CD8-positive, alpha-beta memory T cell (primary cell): ENCODE data around the gene MC3R. TPM values are rescaled to one million over a fixed set of nuclear protein-coding genes. Genes with fewer than 3 reads are reported as not detected.

Experiments used
- CTCF ChIA-PET: fragments of 350-600 bp; sonication (Branson Sonifier 250); formaldehyde crosslinking; loops from one replicate; lab custom pipeline; 2021; ENCODE audit warnings: antibody characterized with exemption; lab: Charles Lee
- POLR2A ChIA-PET: fragments of 350-600 bp; sonication (Branson Sonifier 250); formaldehyde crosslinking; loops from one replicate; lab custom pipeline; 2021; ENCODE audit warnings: antibody characterized with exemption; lab: Charles Lee
- DNase-seq, 5 donors: peaks; one replicate each; pipeline versions ENCODE4 v3.0.0 to v3.0.0-alpha.2; 2020 to 2022; ENCODE audit warnings: mixed read lengths in 1 of 5
- H3K27ac ChIP-seq: one replicate; pipeline ENCODE4 v1.7.0; 2013; ENCODE audit warnings: low read depth, mild to moderate bottlenecking, low read length, moderate library complexity
- H3K27me3 ChIP-seq: 2 replicates; pipeline ENCODE4 v1.7.0; 2013; ENCODE audit warnings: low read length, mild to moderate bottlenecking; ENCODE audit not compliant: insufficient read depth, poor library complexity, severe bottlenecking
- H3K36me3 ChIP-seq: 2 replicates; pipeline ENCODE4 v1.7.0; 2013; ENCODE audit warnings: mild to moderate bottlenecking, low read length, moderate library complexity; ENCODE audit not compliant: insufficient read depth
- H3K4me1 ChIP-seq: 2 replicates; pipeline ENCODE4 v1.7.0; 2013; ENCODE audit warnings: mild to moderate bottlenecking, low read length, moderate library complexity; ENCODE audit not compliant: insufficient read depth
- H3K4me3 ChIP-seq: 2 replicates; pipeline ENCODE4 v1.7.0; 2013; ENCODE audit warnings: mild to moderate bottlenecking, low read length
- H3K9me3 ChIP-seq: 2 replicates; pipeline ENCODE4 v1.7.0; 2013; ENCODE audit warnings: mild to moderate bottlenecking, low read length
- H3K27ac Mint-ChIP-seq, 8 donors: one replicate each; pipeline ENCODE4 v1.8.0; 2020 to 2021; ENCODE audit warnings: mixed read lengths in 8 of 8, mild to moderate bottlenecking in 6 of 8, inconsistent platforms in 3 of 8, moderate library complexity in 3 of 8
- H3K27me3 Mint-ChIP-seq, 2 donors: one replicate each; pipeline ENCODE4 v1.8.0; 2020 to 2021; ENCODE audit warnings: mixed read lengths in 2 of 2, mild to moderate bottlenecking in 1 of 2, moderate library complexity in 1 of 2
- H3K36me3 Mint-ChIP-seq, 3 donors: one replicate each; pipeline ENCODE4 v1.8.0; 2020 to 2021; ENCODE audit warnings: mixed read lengths in 3 of 3, inconsistent platforms in 1 of 3, mild to moderate bottlenecking in 1 of 3
- H3K4me1 Mint-ChIP-seq, 3 donors: one replicate each; pipeline ENCODE4 v1.8.0; 2020 to 2021; ENCODE audit warnings: mixed read lengths in 3 of 3, inconsistent platforms in 1 of 3, mild to moderate bottlenecking in 1 of 3
- H3K4me3 Mint-ChIP-seq, 7 donors: one replicate each; pipeline ENCODE4 v1.8.0; 2020 to 2021; ENCODE audit warnings: mixed read lengths in 7 of 7, mild to moderate bottlenecking in 6 of 7, moderate library complexity in 4 of 7, inconsistent platforms in 2 of 7
- H3K9me3 Mint-ChIP-seq, 5 donors: one replicate each; pipeline ENCODE4 v1.8.0; 2020 to 2022; ENCODE audit warnings: mixed read lengths in 5 of 5, mild to moderate bottlenecking in 3 of 5, moderate library complexity in 2 of 5, inconsistent platforms in 1 of 5
- polyA plus RNA-seq: library from polyadenylated mRNA; unstranded; fragments of 300-500 nt; fragmentation: Illumina TruSeq; gene quantifications from one replicate; pipeline ENCODE4 v1.2.3, GENCODE V29; 2021
- total RNA-seq, 2 experiments: library from RNA; stranded (reverse); gene quantifications; one replicate each; pipeline ENCODE4 v1.2.3, GENCODE V29; 2021

The MC3R gene
- total and polyA plus RNA-seq, 3 experiments from 2014 or later: not detected

- no peaks in the 10 kb centered on the region for H3K36me3 Mint-ChIP-seq
- H3K4me3 Mint-ChIP-seq: no peak overlapping the region
- ChIA-PET CTCF (no interaction called here), POLR2A (no interaction called here)
- Histone ChIP-seq H3K4me3 (no peak overlapping the region), H3K27me3 (no peaks in the 10 kb centered on the region), H3K36me3 (no peaks in the 10 kb centered on the region), H3K27ac (no peak overlapping the region), H3K9me3 (no peaks in the 10 kb centered on the region), H3K4me1 (no peaks in the 10 kb centered on the region)
- no peak for DNase-seq
- H3K27ac Mint-ChIP-seq: no peak overlapping the region
- no peaks in the 10 kb centered on the region for H3K4me1 Mint-ChIP-seq
- H3K9me3 Mint-ChIP-seq: no peaks in the 10 kb centered on the region
- H3K27me3 Mint-ChIP-seq: peaks cover 4 to 23% of the 10 kb centered on the region in 2 donors
These were observed 9.1 kb downstream of the MC3R start for GRCh38 chr20:56257604-56258003.

- Histone ChIP-seq H3K27me3 (no peaks in the 10 kb centered on the region), H3K9me3 (no peaks in the 10 kb centered on the region), H3K36me3 (no peaks in the 10 kb centered on the region), H3K4me1 (no peaks in the 10 kb centered on the region), H3K27ac (no peak overlapping the region), H3K4me3 (no peak overlapping the region)
- H3K9me3 Mint-ChIP-seq: no peaks in the 10 kb centered on the region
- no peak for DNase-seq
- POLR2A ChIA-PET: no interaction called here
- H3K4me1 Mint-ChIP-seq: no peaks in the 10 kb centered on the region
- no peaks in the 10 kb centered on the region for H3K36me3 Mint-ChIP-seq
- CTCF ChIA-PET: no interaction called here
- no peak overlapping the region for H3K4me3 Mint-ChIP-seq
- peaks cover 6 to 25% of the 10 kb centered on the region in 2 donors for H3K27me3 Mint-ChIP-seq
- H3K27ac Mint-ChIP-seq: no peak overlapping the region
These were observed 11.4 kb downstream of the MC3R start for GRCh38 chr20:56259948-56260347.

GRCh38 chr20:56268536-56268935 lies 20.0 kb downstream of the MC3R start:
- Mint-ChIP-seq H3K27me3 (peaks cover 5 to 17% of the 10 kb centered on the region in 2 donors), H3K9me3 (peaks cover 0 to 2% (median 0%) of the 10 kb centered on the region in 5 donors), H3K4me3 (no peak overlapping the region), H3K4me1 (no peaks in the 10 kb centered on the region), H3K27ac (no peak overlapping the region), H3K36me3 (no peaks in the 10 kb centered on the region)
- Histone ChIP-seq H3K4me1 (no peaks in the 10 kb centered on the region), H3K9me3 (no peaks in the 10 kb centered on the region), H3K27ac (no peak overlapping the region), H3K27me3 (no peaks in the 10 kb centered on the region), H3K36me3 (no peaks in the 10 kb centered on the region), H3K4me3 (no peak overlapping the region)
- no peak for DNase-seq
- ChIA-PET CTCF (no interaction called here), POLR2A (no interaction called here)

GRCh38 chr20:56271974-56272373 lies 23.4 kb downstream of the MC3R start:
- Histone ChIP-seq H3K27me3 (no peaks in the 10 kb centered on the region), H3K36me3 (no peaks in the 10 kb centered on the region), H3K9me3 (no peaks in the 10 kb centered on the region), H3K4me3 (no peak overlapping the region), H3K27ac (no peak overlapping the region), H3K4me1 (no peaks in the 10 kb centered on the region)
- H3K4me3 Mint-ChIP-seq: no peak overlapping the region
- H3K4me1 Mint-ChIP-seq: no peaks in the 10 kb centered on the region
- CTCF ChIA-PET: no interaction called here
- no peaks in the 10 kb centered on the region for H3K36me3 Mint-ChIP-seq
- POLR2A ChIA-PET: no interaction called here
- H3K27me3 Mint-ChIP-seq: peaks cover 5 to 18% of the 10 kb centered on the region in 2 donors
- no peak for DNase-seq
- peaks cover 0 to 2% (median 0%) of the 10 kb centered on the region in 5 donors for H3K9me3 Mint-ChIP-seq
- no peak overlapping the region for H3K27ac Mint-ChIP-seq

- Histone ChIP-seq H3K27me3 (no peaks in the 10 kb centered on the region), H3K36me3 (no peaks in the 10 kb centered on the region), H3K4me1 (no peaks in the 10 kb centered on the region), H3K4me3 (no peak overlapping the region), H3K27ac (no peak overlapping the region), H3K9me3 (no peaks in the 10 kb centered on the region)
- Mint-ChIP-seq H3K9me3 (peaks cover 0 to 2% (median 0%) of the 10 kb centered on the region in 5 donors), H3K36me3 (no peaks in the 10 kb centered on the region), H3K4me1 (no peaks in the 10 kb centered on the region), H3K27me3 (peaks cover 7 to 21% of the 10 kb centered on the region in 2 donors), H3K4me3 (no peak overlapping the region), H3K27ac (no peak overlapping the region)
- CTCF ChIA-PET: no interaction called here
- POLR2A ChIA-PET: no interaction called here
- DNase-seq: no peak
These were observed 25.0 kb downstream of the MC3R start for GRCh38 chr20:56273491-56273890.

- H3K27ac ChIP-seq: no peak overlapping the region
- H3K36me3 Mint-ChIP-seq: no peaks in the 10 kb centered on the region
- no peaks in the 10 kb centered on the region for H3K9me3 ChIP-seq
- no peak overlapping the region for H3K27ac Mint-ChIP-seq
- no peaks in the 10 kb centered on the region for H3K4me1 ChIP-seq
- POLR2A ChIA-PET: no interaction called here
- no peak overlapping the region for H3K4me3 ChIP-seq
- DNase-seq: no peak
- CTCF ChIA-PET: no interaction called here
- H3K27me3 ChIP-seq: no peaks in the 10 kb centered on the region
- peaks cover 0 to 2% (median 0%) of the 10 kb centered on the region in 5 donors for H3K9me3 Mint-ChIP-seq
- no peaks in the 10 kb centered on the region for H3K36me3 ChIP-seq
- no peaks in the 10 kb centered on the region for H3K4me1 Mint-ChIP-seq
- H3K27me3 Mint-ChIP-seq: peaks cover 7 to 19% of the 10 kb centered on the region in 2 donors
- H3K4me3 Mint-ChIP-seq: no peak overlapping the region
These were observed 25.6 kb downstream of the MC3R start for GRCh38 chr20:56274156-56274555.

GRCh38 chr20:56278196-56278595 lies 29.7 kb downstream of the MC3R start:
- POLR2A ChIA-PET: no interaction called here
- DNase-seq: no peak
- Histone ChIP-seq H3K9me3 (no peaks in the 10 kb centered on the region), H3K27ac (no peak overlapping the region), H3K27me3 (no peaks in the 10 kb centered on the region), H3K36me3 (no peaks in the 10 kb centered on the region), H3K4me1 (no peaks in the 10 kb centered on the region), H3K4me3 (no peak overlapping the region)
- Mint-ChIP-seq H3K4me3 (no peak overlapping the region), H3K27me3 (peaks cover 4 to 19% of the 10 kb centered on the region in 2 donors), H3K27ac (no peak overlapping the region), H3K4me1 (no peaks in the 10 kb centered on the region), H3K9me3 (no peaks in the 10 kb centered on the region), H3K36me3 (no peaks in the 10 kb centered on the region)
- CTCF ChIA-PET: no interaction called here

GRCh38 chr20:56285496-56285895 lies 37.0 kb downstream of the MC3R start:
- Histone ChIP-seq H3K4me3 (no peak overlapping the region), H3K9me3 (no peaks in the 10 kb centered on the region), H3K4me1 (no peaks in the 10 kb centered on the region), H3K36me3 (no peaks in the 10 kb centered on the region), H3K27me3 (no peaks in the 10 kb centered on the region), H3K27ac (no peak overlapping the region)
- no peak overlapping the region for H3K4me3 Mint-ChIP-seq
- H3K27me3 Mint-ChIP-seq: peaks cover 1 to 4% of the 10 kb centered on the region in 2 donors
- no peak overlapping the region for H3K27ac Mint-ChIP-seq
- H3K36me3 Mint-ChIP-seq: no peaks in the 10 kb centered on the region
- no peaks in the 10 kb centered on the region for H3K4me1 Mint-ChIP-seq
- POLR2A ChIA-PET: no interaction called here
- CTCF ChIA-PET: no interaction called here
- no peak for DNase-seq
- no peaks in the 10 kb centered on the region for H3K9me3 Mint-ChIP-seq

GRCh38 chr20:56289652-56290051 lies 41.1 kb downstream of the MC3R start:
- DNase-seq: no peak
- H3K4me1 ChIP-seq: no peaks in the 10 kb centered on the region
- H3K36me3 ChIP-seq: no peaks in the 10 kb centered on the region
- no peak overlapping the region for H3K4me3 Mint-ChIP-seq
- POLR2A ChIA-PET: interaction anchor here (0.8 kb wide), 1 partner anchor 20 kb away, joined by 3 read pairs; no protein-coding TSS in a partner anchor
- peaks cover 1 to 15% of the 10 kb centered on the region in 2 donors for H3K27me3 Mint-ChIP-seq
- H3K27ac Mint-ChIP-seq: no peak overlapping the region
- no peak overlapping the region for H3K27ac ChIP-seq
- no peak overlapping the region for H3K4me3 ChIP-seq
- H3K9me3 Mint-ChIP-seq: no peaks in the 10 kb centered on the region
- CTCF ChIA-PET: no interaction called here
- H3K36me3 Mint-ChIP-seq: no peaks in the 10 kb centered on the region
- no peaks in the 10 kb centered on the region for H3K4me1 Mint-ChIP-seq
- no peaks in the 10 kb centered on the region for H3K27me3 ChIP-seq
- H3K9me3 ChIP-seq: no peaks in the 10 kb centered on the region
